Fibroblast of peridontal ligament (primary cell): ENCODE measurements around the gene GBX2.

Experiments used
- DNase-seq: peaks from one replicate; pipeline ENCODE4 v3.0.0-alpha.2; 2010; ENCODE audit errors: extremely low read depth

Gene GBX2

GRCh38 chr2:236117861-236118269, 50.3 kb downstream of the GBX2 start:
- DNase-seq = no peak

- peak; percentile 9 for DNase-seq
These were observed 50.8 kb downstream of the GBX2 start for GRCh38 chr2:236117401-236117800.
